Tibial artery (tissue), 4 donors: ENCODE measurements around the gene DSG2.

Source experiments
- DNase-seq, 2 donors: peaks; one replicate each; pipeline ENCODE4 v3.0.0-alpha.2; 2019
- H3K27ac ChIP-seq, 2 donors: fragments of 200-600 bp; sonication (generic) in 1 of 2; 1 replicate in 1 of 2; 2 replicates in 1 of 2; pipeline ENCODE4 v1.5.1; 2018 to 2019; ENCODE audit warnings: mild to moderate bottlenecking in 1 of 2
- H3K27me3 ChIP-seq, 2 donors: fragments of 200-600 bp; sonication (generic) in 1 of 2; one replicate each; pipeline versions ENCODE4 v1.5.1 to v1.6.0; 2016 to 2019
- H3K36me3 ChIP-seq, 3 donors: fragments of 200-600 bp; sonication (generic) in 2 of 3; one replicate each; pipeline ENCODE4 v1.5.1; 2016 to 2019; ENCODE audit warnings: mild to moderate bottlenecking in 2 of 3
- H3K4me1 ChIP-seq, 4 donors: fragments of 200-600 bp; sonication (generic) in 2 of 4; 1 replicate in 3 of 4; 2 replicates in 1 of 4; pipeline ENCODE4 v1.5.1; 2016 to 2019
- H3K4me3 ChIP-seq, 2 donors: fragments of 200-600 bp; sonication (generic) in 1 of 2; 1 replicate in 1 of 2; 2 replicates in 1 of 2; pipeline ENCODE4 v1.5.1; 2018 to 2019; ENCODE audit warnings: mild to moderate bottlenecking in 2 of 2
- H3K9me3 ChIP-seq, 3 donors: fragments of 200-600 bp; sonication (generic) in 1 of 3; one replicate each; pipeline ENCODE4 v1.5.1; 2016 to 2019
- CTCF ChIP-seq, 2 experiments: fragments of 200-600 bp in 1 of 2; fragments of 450-650 bp in 1 of 2; IDR thresholded peaks; one replicate each; pipeline ENCODE4 v1.5.1; 2017 to 2019; ENCODE audit warnings: antibody characterized with exemption in 2 of 2, mild to moderate bottlenecking in 1 of 2, moderate library complexity in 1 of 2
- intact Hi-C: fragments of 100-400 bp; cut with DNase I; formaldehyde crosslinking; loops from one replicate; pipeline ENCODE4 v1.15.0; 2023; ENCODE audit warnings: low total_unique reads

Gene DSG2

GRCh38 chr18:31565345-31565744 lies 67.4 kb downstream of the DSG2 start:
- peaks cover 0 to 3% of the 10 kb centered on the region in 2 donors for H3K27me3 ChIP-seq
- no peak for TF ChIP-seq CTCF (IDR thresholded peaks at IDR 0.05)
- H3K27ac ChIP-seq: no peak overlapping the region
- no peaks in the 10 kb centered on the region for H3K4me1 ChIP-seq
- H3K4me3 ChIP-seq: no peak overlapping the region
- intact Hi-C loops: no loop called here
- no peaks in the 10 kb centered on the region for H3K36me3 ChIP-seq
- no peaks in the 10 kb centered on the region for H3K9me3 ChIP-seq
- DNase-seq: no peak

- intact Hi-C loops: no loop called here
- peaks cover 0 to 3% of the 10 kb centered on the region in 2 donors for H3K27me3 ChIP-seq
- no peak for DNase-seq
Measured at GRCh38 chr18:31565782-31566512, 68.0 kb downstream of the DSG2 start.

GRCh38 chr18:31566576-31567306 lies 68.8 kb downstream of the DSG2 start:
- no peak for DNase-seq

More at GRCh38 chr18:31565782-31566512, 68.0 kb downstream of the DSG2 start:
- Histone ChIP-seq H3K4me1 (no peaks in the 10 kb centered on the region), H3K36me3 (no peaks in the 10 kb centered on the region), H3K9me3 (no peaks in the 10 kb centered on the region), H3K4me3 (no peak overlapping the region), H3K27ac (no peak overlapping the region)
- no peak for TF ChIP-seq CTCF (IDR thresholded peaks at IDR 0.05)

GRCh38 chr18:31572368-31572767 lies 74.4 kb downstream of the DSG2 start:
- intact Hi-C loops: no loop called here
- H3K36me3 ChIP-seq: no peaks in the 10 kb centered on the region
- H3K27me3 ChIP-seq: no peaks in the 10 kb centered on the region
- no peak for DNase-seq
- TF ChIP-seq CTCF (IDR thresholded peaks at IDR 0.05): no peak
- no peak overlapping the region for H3K4me3 ChIP-seq
- H3K4me1 ChIP-seq: no peaks in the 10 kb centered on the region
- no peaks in the 10 kb centered on the region for H3K9me3 ChIP-seq
- no peak overlapping the region for H3K27ac ChIP-seq

More at GRCh38 chr18:31566576-31567306, 68.8 kb downstream of the DSG2 start:
- no peaks in the 10 kb centered on the region for H3K4me1 ChIP-seq
- H3K9me3 ChIP-seq: no peaks in the 10 kb centered on the region
- no peak overlapping the region for H3K27ac ChIP-seq
- no peaks in the 10 kb centered on the region for H3K36me3 ChIP-seq
- TF ChIP-seq CTCF (IDR thresholded peaks at IDR 0.05): no peak
- intact Hi-C loops: no loop called here
- no peak overlapping the region for H3K4me3 ChIP-seq
- peaks cover 0 to 3% of the 10 kb centered on the region in 2 donors for H3K27me3 ChIP-seq

GRCh38 chr18:31573051-31573450 lies 75.1 kb downstream of the DSG2 start:
- DNase-seq: no peak
- TF ChIP-seq CTCF (IDR thresholded peaks at IDR 0.05): no peak
- Histone ChIP-seq H3K4me1 (no peaks in the 10 kb centered on the region), H3K9me3 (no peaks in the 10 kb centered on the region), H3K27me3 (no peaks in the 10 kb centered on the region), H3K36me3 (no peaks in the 10 kb centered on the region), H3K27ac (no peak overlapping the region), H3K4me3 (no peak overlapping the region)
- intact Hi-C loops: no loop called here
